Activated CD4-positive, alpha-beta T cell treated with anti-CD3 and anti-CD28 coated beads, Interleukin-2, Interleukin-6, amounts not matched to agents 100 ng/mL and 50 ng/mL, durations not matched to agents 16 hours and 8 hours (primary cell): ENCODE results near the gene PMEL.

Experiments
- DNase-seq: peaks from one replicate; pipeline ENCODE4 v3.0.0-alpha.2; 2020

PMEL gene

DNA sequence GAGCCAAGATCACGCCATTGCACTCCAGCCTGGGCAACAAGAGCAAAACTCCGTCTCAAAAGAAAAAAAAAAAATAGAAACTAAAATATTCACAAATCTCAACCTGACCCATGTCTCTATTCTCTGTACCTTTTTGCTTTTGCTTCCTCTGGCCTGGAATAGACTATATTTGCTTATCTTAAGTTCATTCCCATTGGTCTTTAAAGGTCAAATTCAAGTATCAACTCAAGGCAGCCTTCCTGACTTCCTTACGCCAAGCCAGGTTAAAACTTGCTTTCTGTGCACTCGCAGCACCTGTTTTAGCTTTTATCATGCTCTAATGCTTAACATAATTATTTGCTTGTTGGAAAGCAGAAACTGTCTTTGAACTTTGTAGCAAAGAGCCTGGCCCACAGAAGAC is 52.9 kb downstream of the PMEL start:
- DNase-seq = no peak

DNA sequence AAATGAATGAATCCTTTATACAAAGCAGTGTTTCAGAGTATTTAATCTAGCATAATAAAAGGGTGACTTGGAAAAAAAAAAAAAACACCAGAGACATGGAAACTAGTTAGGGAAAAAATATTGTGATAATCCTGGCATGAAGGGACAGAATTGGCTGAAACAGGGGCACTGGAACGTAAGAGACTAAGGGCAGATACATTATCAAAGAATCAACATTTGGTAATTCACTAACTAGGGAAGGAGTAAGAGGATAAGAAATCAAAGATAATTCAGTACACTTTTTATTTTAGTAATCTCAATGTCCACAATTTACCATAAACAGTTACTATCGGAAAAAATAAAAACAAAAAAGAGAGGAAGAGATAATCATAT is 56.3 kb downstream of the PMEL start:
- no peak for DNase-seq

DNA sequence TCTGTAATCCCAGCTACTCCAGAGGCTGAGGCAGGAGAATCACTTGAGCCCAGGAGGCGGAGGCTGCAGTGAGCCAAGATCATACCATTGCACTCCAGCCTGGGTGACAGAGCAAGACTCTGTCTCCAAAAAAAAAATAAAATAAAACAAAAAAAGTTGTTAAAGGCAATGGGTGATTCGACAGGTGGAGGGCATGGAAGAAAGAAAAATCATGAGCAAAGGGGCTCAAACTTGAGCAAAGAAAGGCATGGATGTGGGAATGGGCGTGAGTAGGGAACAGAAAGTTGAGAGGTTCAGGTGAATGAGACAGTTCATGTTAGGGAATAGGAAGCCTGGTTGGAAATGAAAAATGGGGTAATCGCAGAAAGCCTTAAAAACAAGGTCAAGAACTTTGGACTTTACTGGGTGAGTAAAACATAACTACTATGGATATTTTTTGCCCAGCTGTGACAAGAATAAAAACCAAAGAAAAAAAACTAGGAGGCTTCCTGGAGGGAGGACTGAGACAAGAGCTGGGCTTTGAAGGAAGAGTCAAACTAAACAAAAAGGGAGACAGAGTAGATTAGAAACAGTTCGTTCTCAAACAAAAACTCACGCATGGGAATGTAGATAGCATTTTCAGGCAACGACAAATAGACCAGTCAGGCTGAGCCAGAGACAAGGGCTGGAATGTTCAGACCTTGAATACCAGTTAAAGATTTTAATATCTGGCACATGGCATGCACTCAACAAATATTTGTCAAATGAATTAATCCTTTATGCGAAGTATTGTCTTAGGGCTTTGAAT is 56.9 kb downstream of the PMEL start:
- DNase-seq = no peak

DNA sequence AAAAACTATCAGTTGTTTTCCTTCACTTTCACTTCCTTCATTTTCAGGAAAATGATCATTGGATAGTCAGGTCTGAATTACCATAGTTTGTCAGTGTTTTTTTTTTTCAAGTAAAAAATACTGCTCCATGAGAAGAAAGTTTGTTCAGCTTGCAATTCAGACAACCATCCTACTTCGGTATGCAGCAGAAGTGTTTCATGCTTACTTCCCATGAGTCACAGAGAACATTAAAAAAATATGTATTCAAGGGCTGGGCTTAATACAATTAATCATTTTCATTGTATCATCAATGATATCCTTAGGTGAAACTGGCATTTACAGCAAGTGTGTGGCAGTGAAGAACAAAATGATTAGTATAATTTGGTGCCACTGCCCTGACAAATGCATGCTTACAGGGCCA is 59.8 kb downstream of the PMEL start:
- no peak for DNase-seq
